IPS DF 4.7 (cell line): ENCODE data around the gene LAMTOR4.

ENCODE experiments used
- DNase-seq: peaks from one replicate; pipeline ENCODE4 v3.0.0-alpha.2; 2013; ENCODE audit warnings: low spot score; ENCODE audit errors: extremely low read depth

The LAMTOR4 gene

GRCh38 chr7:100152937-100153666 lies 4.4 kb downstream of the LAMTOR4 start:
- DNase-seq: no peak

DNA sequence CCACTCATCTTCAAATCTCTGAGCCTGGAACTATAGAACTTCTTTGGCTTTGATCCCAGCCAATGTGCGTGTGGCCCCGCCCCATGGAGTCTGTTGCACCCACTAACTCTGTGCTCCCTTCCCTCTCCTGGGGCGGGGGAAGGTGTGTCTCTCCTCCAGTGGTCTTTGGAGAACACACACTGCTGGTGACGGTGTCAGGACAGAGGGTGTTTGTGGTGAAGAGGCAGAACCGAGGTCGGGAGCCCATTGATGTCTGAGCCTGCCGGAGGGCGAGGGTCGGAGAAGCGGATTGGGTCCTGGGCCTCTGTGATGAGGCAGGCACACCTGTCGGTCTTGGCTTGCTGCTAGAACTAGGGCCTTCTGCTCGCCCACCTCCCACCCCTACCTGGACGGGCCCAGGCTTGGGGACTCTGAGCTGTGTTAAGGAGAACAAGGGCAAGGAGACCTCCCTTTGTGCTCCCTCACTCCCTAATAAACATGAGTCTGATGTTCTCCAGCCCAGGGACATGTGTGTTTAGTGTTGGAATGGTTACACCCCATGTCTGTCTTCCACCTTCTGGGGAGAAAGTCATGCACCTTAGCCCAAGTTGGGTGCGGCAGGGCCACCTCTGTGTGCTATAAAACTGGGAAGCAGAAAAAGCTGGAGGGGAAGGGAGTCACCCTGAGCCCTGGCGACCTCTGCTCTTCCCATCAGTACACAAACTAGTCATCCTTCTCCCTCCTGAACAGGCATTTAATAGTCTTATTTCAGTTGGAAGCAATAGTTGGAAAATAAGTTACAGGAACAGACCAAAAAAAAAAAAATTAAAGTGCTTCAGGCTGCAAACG lies 5.2 kb downstream of the LAMTOR4 start:
- DNase-seq: no peak

GRCh38 chr7:100154651-100155491 lies 6.2 kb downstream of the LAMTOR4 start:
- no peak for DNase-seq

GRCh38 chr7:100155553-100156317 lies 7.0 kb downstream of the LAMTOR4 start:
- no peak for DNase-seq

GRCh38 chr7:100156331-100157068 lies 7.8 kb downstream of the LAMTOR4 start:
- no peak for DNase-seq

- DNase-seq: no peak
These were observed 8.3 kb downstream of the LAMTOR4 start for GRCh38 chr7:100157069-100157333.

- no peak for DNase-seq
These were observed 8.9 kb downstream of the LAMTOR4 start for GRCh38 chr7:100157334-100158228.

- no peak for DNase-seq
These were observed 9.7 kb downstream of the LAMTOR4 start, which contains the start of gene TRAPPC14 for GRCh38 chr7:100158229-100159098. TRAPPC14 (minus strand) TSS chr7:100158723; CDS start chr7:100158499, 224 bp downstream.

- no peak for DNase-seq
These were observed 10.4 kb downstream of the LAMTOR4 start for GRCh38 chr7:100159099-100159623.

GRCh38 chr7:100160067-100160466 lies 11.3 kb downstream of the LAMTOR4 start:
- DNase-seq: no peak

DNA sequence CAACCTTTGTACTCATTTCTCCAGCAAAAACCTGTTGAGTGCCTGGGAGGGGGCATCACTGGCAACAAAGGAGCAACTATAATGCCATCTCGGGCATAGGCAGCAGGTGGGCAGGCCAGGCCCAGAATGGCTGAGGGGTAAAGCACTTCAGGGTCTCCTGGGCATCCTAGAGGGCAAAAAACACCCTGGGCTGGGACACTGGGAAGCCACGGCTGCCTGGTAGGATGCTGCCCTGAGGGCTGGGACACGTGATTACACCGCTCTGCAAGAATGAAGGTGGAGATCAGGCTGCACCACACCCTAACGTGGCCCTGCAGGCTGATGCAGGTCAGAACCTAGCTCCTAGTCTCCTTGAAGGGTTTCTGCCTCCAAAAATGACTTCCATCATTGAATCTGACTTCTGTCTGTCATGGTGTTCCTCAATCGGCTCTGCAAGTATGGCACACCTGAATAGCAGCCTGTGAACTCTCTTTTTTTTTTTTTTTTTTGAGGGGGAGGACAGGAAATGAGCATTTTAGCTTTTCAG lies 14.4 kb downstream of the LAMTOR4 start:
- DNase-seq: no peak

DNA sequence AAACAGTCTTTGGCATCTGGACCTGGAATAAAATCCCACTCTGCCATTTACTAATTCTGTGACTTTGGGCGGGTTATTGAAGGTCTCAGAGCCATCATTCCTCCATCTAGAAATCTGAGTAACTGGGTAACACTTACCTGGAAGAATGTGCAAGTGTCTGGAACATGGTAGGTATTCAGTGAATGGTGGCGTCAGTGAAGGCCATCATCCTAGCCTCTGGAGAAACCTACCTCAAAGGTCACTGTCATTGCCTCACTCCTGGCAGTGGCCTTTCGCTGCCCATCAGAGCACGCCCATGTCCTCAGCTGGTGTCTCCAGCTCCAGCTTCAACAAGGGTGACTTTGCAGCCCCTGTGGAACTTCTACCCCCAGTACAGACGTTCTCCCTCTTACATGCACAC lies 15.2 kb downstream of the LAMTOR4 start:
- DNase-seq: no peak

DNA sequence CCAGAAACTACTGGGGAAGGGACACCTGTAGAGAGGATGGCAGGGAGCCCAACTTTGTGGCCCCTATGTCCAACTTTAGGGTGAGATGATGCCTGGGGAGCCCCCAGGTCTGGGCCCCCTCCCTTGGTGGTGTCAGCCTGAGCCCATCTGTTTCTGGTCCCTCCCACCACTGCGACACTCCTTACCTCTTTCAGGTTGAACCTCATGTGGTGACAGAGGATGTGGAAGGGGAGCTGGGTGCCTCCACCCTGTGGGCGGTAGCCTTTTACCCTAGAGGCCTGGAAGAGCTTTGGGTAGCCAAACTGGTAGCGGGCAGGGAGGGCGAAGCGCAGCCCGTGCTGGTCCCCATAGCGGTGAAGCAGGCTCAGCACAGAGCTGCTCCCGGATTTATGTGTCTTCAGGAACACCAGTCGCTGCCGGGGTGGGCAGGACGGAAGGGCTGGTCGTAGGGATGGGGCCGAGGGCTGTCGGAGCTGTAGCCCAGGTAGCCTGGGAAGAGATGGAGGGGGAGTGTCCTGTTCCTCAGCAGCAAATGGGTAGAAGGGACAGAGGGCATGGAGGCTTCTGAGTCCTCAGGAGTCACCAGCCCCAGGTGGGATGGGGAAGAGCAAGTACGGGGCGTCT lies 17.7 kb downstream of the LAMTOR4 start:
- DNase-seq: no peak

DNA sequence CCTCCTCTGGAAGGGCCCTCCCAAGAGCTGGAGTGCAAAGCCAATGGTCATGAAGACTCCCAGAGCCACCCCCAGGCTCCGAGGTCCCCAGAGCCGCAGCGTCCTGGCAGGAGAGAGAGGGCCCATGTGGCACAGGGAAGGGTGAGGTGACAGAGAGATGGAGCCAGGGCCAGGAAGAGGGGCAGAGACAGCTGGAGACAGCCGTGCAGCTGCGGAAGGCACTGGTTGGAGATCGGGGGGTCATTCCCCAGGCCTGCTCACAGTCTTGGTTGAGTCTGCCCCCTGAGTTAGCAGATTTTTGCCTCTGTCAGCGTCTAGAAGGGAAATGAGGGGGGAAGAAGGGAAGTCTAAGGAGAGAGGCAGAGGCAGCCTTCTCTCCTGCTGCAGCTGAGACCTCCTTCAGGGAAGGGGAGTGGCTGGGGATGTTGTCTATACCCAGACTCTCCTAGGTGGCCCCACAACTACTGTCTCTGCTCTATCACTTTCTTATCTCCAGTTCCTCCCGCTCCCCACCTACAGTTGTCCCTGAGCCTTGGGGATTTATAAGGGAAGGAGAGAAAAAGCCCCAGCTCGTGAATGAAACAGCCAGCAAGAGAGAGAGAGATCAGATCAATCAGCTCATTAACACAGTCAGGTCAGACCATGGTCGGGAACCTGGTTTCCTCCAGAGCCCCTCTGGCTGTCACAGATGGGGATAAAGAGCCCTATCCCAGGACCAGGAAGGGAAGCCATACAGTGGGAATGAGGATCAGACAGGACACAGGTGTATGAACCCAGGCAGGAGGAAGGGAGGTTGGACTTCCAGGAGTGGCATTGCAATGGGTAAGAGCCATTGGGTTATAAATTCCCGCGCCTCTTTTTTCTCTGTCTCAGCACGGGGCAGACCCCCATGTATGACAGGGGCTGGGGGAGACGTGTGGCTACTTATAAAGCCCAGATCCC lies 18.5 kb downstream of the LAMTOR4 start:
- DNase-seq: no peak

DNA sequence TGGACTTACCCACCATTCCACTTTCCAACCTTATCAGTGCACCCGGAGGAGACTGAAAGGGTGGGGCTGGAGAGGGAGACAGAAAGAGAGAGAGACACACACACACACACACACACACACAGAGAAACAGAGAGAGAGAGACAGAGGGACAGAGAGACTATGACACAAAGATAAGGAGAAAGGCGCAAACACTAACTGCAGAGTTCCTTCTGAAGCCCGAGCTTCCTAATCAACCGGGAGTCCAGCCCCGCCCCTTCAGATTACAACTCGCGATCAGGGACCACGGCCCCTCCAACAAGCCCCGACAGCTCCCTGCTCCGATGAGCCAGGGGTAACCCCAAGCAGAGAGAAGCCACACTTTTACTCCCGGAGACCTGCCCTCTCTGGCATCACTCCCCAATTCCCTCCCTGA lies 19.2 kb downstream of the LAMTOR4 start:
- DNase-seq: no peak

- no peak for DNase-seq
These were observed 20.6 kb downstream of the LAMTOR4 start for GRCh38 chr7:100169147-100169850.
